ENCODE data around the gene KNTC1. TPM values are rescaled to one million over a fixed set of nuclear protein-coding genes. Genes with fewer than 3 reads are reported as not detected.

The KNTC1 gene
- total RNA-seq, 1 donor, result 12.3 TPM

DNA sequence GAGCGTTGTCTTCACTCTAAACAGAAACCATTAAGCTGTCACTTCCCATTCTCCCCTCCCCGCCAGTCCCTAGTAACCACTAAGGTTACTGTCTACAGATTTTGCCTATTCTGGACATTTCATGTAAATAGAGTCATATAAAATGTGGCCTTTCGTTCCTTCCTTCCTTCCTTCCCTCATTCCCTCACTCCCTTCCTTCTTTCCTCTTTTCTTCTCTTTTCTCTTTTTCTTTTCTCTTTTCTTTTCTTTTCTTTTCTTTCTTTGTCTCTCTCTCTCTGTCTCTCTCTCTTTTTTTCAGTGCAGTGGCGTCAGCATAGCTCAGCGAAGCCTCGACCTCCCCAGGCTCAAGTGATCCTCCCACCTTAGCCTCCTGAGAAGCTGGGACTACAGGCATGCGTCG is 138.3 kb downstream of the KNTC1 start:
- TF ChIP-seq, protein P1, sequence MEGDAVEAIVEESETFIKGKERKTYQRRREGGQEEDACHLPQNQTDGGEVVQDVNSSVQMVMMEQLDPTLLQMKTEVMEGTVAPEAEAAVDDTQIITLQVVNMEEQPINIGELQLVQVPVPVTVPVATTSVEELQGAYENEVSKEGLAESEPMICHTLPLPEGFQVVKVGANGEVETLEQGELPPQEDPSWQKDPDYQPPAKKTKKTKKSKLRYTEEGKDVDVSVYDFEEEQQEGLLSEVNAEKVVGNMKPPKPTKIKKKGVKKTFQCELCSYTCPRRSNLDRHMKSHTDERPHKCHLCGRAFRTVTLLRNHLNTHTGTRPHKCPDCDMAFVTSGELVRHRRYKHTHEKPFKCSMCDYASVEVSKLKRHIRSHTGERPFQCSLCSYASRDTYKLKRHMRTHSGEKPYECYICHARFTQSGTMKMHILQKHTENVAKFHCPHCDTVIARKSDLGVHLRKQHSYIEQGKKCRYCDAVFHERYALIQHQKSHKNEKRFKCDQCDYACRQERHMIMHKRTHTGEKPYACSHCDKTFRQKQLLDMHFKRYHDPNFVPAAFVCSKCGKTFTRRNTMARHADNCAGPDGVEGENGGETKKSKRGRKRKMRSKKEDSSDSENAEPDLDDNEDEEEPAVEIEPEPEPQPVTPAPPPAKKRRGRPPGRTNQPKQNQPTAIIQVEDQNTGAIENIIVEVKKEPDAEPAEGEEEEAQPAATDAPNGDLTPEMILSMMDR (IDR thresholded peaks at IDR 0.05; ENCODE audit: extremely low read depth, low read depth, low read length), result no peak
- Histone ChIP-seq H3K27ac (ENCODE audit: low read depth, low read length) (no peak overlapping the region), H3K4me3 (ENCODE audit: insufficient read depth, low read length) (no peak overlapping the region), H3K79me2 (ENCODE audit: insufficient read depth, low read length) (no peaks in the 10 kb centered on the region), H3K4me1 (ENCODE audit: insufficient read depth, low read length) (peaks cover 12% of the 10 kb centered on the region), H4K20me1 (ENCODE audit: insufficient read depth, low read length) (no peaks in the 10 kb centered on the region), H2AFZ (ENCODE audit: low read length) (no peak overlapping the region), H3K36me3 (ENCODE audit: insufficient read depth, low read length) (no peaks in the 10 kb centered on the region), H3K9me3 (ENCODE audit: low read depth, low read length) (no peaks in the 10 kb centered on the region), H3K4me2 (ENCODE audit: insufficient read depth, low read length) (no peak overlapping the region), H3K27me3 (ENCODE audit: insufficient read depth, low read length) (no peaks in the 10 kb centered on the region)
- no peak for DNase-seq (ENCODE audit: insufficient read length, low spot score, missing footprints)

DNA sequence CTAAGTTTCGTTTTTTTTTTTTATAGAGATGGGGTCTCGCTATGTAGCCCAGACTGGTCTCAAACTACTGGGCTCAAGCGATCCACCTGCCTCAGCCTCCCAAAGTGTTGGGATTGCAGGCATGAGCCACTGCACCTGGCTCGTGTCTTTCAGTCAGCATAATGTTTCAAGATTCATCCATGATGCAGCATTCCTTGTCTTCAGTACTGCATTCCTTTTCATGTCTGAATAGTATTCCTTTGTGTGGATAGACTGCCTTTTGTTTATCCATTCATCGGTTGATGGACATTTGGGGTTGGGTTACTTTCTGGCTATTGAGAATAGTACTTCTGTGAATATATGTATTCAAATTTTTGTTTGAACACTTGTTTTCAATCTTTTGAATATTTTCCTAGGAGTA is 138.7 kb downstream of the KNTC1 start:
- no peaks in the 10 kb centered on the region for H3K27me3 ChIP-seq (ENCODE audit: insufficient read depth, low read length)
- no peak overlapping the region for H3K4me2 ChIP-seq (ENCODE audit: insufficient read depth, low read length)
- no peaks in the 10 kb centered on the region for H3K79me2 ChIP-seq (ENCODE audit: insufficient read depth, low read length)
- TF ChIP-seq, protein P1 (IDR thresholded peaks at IDR 0.05; ENCODE audit: extremely low read depth, low read depth, low read length), result no peak
- no peak overlapping the region for H3K4me3 ChIP-seq (ENCODE audit: insufficient read depth, low read length)
- H3K9me3 ChIP-seq (ENCODE audit: low read depth, low read length), result no peaks in the 10 kb centered on the region
- DNase-seq (ENCODE audit: insufficient read length, low spot score, missing footprints), result no peak
- H3K36me3 ChIP-seq (ENCODE audit: insufficient read depth, low read length), result no peaks in the 10 kb centered on the region
- H3K27ac ChIP-seq (ENCODE audit: low read depth, low read length), result no peak overlapping the region
- H2AFZ ChIP-seq (ENCODE audit: low read length), result no peak overlapping the region
- peaks cover 12% of the 10 kb centered on the region for H3K4me1 ChIP-seq (ENCODE audit: insufficient read depth, low read length)
- no peaks in the 10 kb centered on the region for H4K20me1 ChIP-seq (ENCODE audit: insufficient read depth, low read length)

DNA sequence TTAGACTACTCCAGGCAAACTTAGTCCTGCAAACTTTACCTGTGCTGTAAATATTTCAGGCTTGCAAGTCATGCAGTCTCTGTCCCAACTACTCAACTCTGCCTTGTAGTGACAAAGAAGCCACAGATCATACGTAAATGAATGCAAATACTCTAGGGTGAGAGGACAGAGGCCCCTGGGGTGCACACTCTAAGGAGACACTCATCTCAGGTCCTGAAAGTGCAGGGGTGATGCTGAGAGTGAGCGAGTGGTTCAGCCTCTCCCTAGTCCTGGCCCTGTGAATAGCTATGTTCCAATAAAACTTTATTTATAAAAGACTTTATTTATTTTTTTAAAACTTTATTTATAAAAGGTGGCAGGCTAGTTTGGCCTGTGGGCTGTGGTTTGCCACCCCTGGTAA is 141.2 kb downstream of the KNTC1 start:
- no peak overlapping the region for H2AFZ ChIP-seq (ENCODE audit: low read length)
- H3K36me3 ChIP-seq (ENCODE audit: insufficient read depth, low read length), result no peaks in the 10 kb centered on the region
- H3K27me3 ChIP-seq (ENCODE audit: insufficient read depth, low read length), result no peaks in the 10 kb centered on the region
- DNase-seq (ENCODE audit: insufficient read length, low spot score, missing footprints), result no peak
- TF ChIP-seq, protein P1 (IDR thresholded peaks at IDR 0.05; ENCODE audit: extremely low read depth, low read depth, low read length), result no peak
- no peak overlapping the region for H3K4me3 ChIP-seq (ENCODE audit: insufficient read depth, low read length)
- H3K9me3 ChIP-seq (ENCODE audit: low read depth, low read length), result no peaks in the 10 kb centered on the region
- H3K4me2 ChIP-seq (ENCODE audit: insufficient read depth, low read length), result no peak overlapping the region
- no peaks in the 10 kb centered on the region for H4K20me1 ChIP-seq (ENCODE audit: insufficient read depth, low read length)
- H3K27ac ChIP-seq (ENCODE audit: low read depth, low read length), result no peak overlapping the region
- peaks cover 12% of the 10 kb centered on the region for H3K4me1 ChIP-seq (ENCODE audit: insufficient read depth, low read length)
- no peaks in the 10 kb centered on the region for H3K79me2 ChIP-seq (ENCODE audit: insufficient read depth, low read length)

DNA sequence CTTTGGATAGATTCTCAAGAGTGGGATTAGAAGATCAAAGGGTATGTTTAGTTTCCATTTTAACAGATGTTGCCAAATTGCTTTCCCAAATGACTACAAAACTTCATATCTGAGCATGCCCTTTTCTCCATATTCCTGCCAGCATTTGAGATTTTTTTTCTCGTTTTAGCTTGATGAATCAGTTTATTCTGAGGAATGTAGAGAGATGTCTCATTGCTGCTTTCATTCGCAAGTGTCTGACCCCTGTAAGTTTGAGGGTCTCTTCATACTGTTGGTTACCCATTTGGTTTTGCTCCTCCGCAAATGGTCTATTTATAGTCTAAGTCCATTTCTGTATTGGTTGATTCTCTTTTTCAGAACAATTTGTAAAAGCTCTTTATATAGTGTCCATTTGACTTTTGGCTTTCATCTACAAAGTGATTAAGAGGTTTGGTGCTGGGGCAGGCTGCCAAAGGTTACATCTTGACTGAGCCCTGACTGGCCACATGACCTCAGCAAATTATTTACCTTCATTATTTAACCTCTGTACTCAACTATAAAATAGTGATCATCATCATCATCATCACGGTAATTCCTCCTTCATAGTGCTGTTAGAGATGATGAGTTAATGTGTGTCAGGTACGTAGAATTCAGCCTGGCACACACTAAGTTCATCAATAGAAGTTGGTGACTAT is 142.5 kb downstream of the KNTC1 start:
- Histone ChIP-seq H3K9me3 (ENCODE audit: low read depth, low read length) (no peaks in the 10 kb centered on the region), H3K36me3 (ENCODE audit: insufficient read depth, low read length) (no peaks in the 10 kb centered on the region), H3K27ac (ENCODE audit: low read depth, low read length) (peak overlapping the region; percentile 69), H3K4me3 (ENCODE audit: insufficient read depth, low read length) (peak overlapping the region; percentile 19), H2AFZ (ENCODE audit: low read length) (no peak overlapping the region), H3K79me2 (ENCODE audit: insufficient read depth, low read length) (no peaks in the 10 kb centered on the region), H3K27me3 (ENCODE audit: insufficient read depth, low read length) (no peaks in the 10 kb centered on the region), H4K20me1 (ENCODE audit: insufficient read depth, low read length) (no peaks in the 10 kb centered on the region), H3K4me1 (ENCODE audit: insufficient read depth, low read length) (peaks cover 15% of the 10 kb centered on the region), H3K4me2 (ENCODE audit: insufficient read depth, low read length) (peak overlapping the region; percentile 76)
- peak; percentile 90 for DNase-seq (ENCODE audit: insufficient read length, low spot score, missing footprints)
- TF ChIP-seq, protein P1 (IDR thresholded peaks at IDR 0.05; ENCODE audit: extremely low read depth, low read depth, low read length), result no peak
